HG03139 (cell line): Measurements from ENCODE around the gene LMF1.
"Not testable (repeated sequence)": the region's sequence is repeated elsewhere in the genome, so short reads cannot be mapped to it uniquely, and the experiment has no call there.

Source experiments
- ATAC-seq: cut with Tn5 transposase; IDR thresholded peaks from one replicate; pipeline ENCODE4 v1.9.1; 2021; ENCODE audit not compliant: unreplicated experiment

Gene LMF1

DNA sequence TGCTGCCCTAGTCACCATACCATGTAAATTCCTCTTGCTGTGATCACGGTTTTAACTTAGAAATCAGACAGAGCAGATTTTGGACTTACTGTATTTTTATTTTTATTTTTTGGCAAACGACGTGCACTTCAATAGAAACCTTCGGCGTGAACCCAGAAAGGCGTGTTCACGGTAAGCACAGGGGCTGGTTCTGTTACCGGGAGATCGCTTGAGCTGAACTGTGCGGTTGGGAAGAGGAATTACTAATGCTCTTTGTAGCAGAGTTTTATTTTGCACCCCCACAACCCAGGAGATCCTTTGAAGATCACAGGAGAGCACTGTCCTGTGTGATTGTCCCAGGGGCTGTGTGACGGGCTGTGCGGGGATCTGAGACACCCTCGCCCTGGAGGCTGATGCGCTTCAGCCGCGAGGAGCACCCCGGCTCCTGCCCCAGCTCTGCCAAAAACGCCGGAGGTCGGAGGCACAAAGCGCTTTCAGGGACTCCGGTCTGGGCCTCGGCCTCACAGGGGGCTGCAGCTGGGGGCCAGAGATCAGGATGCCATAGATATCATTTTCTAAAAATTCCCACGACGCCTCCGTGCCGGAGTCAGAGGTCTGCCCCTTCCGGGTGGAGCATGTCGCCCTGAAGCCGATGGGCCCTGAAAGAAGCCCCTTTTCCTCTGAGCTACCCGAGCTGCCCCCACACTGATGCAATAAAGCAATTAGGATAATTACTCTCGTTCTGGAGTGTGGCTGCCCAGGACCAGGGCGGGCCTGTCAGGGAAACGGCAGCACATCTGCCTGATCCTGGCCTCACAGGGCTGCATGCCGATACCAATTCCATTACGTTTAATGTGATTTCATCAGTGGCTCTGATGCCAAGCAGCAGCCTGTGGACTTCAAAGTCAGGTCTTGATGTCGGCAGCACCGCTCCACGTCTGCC, 71.8 kb downstream of the LMF1 start:
- ATAC-seq, result no peak

DNA sequence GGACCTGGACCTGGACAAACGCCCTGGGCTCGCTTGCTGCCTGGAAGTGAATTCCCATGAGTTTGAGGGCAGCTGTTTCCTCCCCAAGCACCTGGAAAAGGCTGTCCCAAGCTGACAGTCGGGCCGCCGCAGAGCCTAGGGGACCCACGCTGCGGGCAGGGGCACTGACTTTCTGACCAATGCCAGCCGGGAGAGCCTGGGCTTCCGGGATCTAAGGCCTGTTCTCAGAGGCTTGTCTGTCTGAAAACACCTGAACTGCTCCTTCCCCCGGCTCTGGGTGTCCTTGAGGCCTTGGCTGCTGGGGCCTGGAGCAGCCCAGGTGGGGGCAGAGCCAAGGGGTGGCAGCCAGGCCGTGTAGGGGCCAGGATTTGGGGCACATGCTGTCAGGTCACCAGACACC, 72.6 kb downstream of the LMF1 start:
- ATAC-seq, result no peak

DNA sequence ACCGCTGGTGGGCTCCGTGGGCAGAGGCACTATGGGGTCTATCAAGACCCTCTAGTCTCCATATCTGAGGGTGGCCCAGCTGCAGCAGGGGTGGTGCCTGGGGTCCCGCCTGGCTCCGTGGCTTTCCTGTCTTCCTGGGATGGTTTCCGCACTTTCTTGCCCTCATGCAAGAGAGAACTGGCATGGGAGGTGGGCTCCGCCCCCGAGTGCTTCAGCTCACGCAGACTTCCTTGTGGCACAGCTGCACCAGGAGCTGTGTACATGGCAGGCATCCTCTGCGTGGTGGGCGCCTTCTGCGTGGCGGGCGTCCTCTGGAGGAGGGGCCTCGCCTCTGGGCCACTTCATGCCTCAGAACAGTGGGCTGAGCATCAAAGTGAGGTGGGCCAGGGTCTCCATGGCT, 73.1 kb downstream of the LMF1 start:
- no peak for ATAC-seq

DNA sequence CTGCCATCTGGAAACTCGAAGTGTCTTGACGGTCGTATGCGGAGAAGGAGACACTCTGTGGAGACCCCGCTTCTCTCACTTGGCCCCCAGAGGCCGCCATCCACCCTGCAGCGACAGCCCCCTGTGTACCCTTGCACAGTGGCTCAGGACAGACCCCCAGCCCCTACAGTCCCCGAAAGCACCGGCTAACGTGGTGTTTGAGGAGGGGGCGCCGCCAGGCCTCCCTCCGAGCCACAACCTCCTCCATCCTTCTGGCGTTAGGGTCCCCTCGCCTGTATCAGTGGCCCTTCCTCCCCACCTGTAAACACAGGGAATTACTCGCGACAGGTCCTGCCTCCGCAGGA, 73.6 kb downstream of the LMF1 start:
- ATAC-seq, result no peak

DNA sequence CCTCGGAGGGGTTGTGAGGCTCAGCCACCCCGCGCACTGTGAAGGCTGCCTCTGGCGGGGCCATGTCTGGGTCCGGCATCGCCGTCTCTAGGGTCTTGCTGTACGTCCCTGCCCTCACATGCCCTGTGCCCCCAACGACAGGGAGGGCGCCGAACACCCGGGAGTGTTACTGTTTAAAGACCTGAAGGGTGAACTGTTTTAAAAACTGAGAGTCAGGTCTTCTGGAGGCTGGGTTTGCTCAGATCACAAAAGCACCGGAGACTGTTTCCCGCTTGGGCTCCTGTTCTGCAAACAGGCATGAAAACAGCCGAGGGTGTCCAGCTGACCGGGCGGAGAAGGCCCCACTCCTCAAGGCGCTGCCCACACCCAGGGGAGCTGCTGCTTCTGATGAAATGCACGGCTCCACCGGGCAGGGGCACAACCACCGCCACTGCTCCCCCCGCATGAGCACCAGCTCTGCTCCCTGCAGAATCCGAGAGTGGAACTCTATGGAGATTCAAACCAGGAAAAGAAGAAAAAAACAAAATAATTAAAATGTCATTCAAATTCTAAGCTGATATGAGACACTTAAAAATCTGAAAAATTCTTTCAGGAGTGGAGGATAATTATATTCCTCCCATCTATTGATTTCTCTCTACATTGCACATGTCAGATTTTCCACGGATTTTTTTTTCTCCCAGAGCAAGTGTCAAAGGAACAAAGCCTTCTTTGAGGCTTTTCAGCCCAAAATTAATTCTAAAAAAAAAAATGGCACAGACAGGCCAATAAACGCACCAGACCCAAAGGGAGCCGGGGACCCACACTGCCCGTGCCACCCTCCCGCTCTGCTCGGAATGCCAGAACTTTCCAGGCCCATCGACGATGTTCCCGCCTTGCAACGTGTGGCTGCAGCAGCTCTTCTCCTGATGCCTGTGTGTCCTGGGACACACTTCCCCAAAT, 74.3 kb downstream of the LMF1 start:
- ATAC-seq, result no peak

DNA sequence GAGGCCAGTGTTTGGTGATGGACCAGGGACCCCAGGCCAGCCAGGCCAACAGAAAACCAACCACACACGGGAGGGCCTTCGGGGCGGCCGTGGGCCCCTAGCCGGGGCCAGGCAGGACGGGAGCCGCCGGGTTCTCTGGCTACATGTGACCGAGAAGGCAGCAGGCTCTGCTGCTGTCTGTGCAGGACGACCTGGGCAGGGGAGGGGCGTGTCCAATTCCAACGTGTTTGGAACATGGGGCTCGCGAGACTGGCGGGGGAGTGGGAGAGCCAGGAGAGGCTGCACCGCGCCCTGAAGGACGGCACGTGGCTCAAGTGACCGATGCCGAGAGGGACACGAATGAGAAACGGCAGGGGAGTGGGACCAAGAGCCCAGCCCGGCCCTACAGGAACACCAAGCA, 75.4 kb downstream of the LMF1 start:
- no peak for ATAC-seq

DNA sequence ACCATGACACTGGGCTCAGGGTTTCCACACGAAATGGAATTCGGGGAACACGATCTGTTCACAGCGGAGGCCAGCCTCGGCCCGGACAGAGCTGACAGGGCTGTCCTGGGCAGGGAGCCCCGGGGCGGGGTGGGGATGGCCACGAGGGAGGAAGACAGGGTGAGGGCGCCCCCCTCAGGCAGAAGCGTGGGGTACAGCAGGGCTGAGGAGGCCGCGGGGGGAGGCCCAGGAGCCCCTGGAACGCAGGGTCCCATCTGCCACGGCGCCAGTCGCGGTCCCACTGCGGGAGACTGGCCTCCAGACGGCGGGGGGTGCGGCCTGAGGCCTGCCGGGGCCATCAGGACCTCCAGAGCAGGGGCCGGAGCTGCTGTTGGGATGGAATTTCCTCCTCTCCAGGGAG, 75.9 kb downstream of the LMF1 start:
- ATAC-seq, result no peak

DNA sequence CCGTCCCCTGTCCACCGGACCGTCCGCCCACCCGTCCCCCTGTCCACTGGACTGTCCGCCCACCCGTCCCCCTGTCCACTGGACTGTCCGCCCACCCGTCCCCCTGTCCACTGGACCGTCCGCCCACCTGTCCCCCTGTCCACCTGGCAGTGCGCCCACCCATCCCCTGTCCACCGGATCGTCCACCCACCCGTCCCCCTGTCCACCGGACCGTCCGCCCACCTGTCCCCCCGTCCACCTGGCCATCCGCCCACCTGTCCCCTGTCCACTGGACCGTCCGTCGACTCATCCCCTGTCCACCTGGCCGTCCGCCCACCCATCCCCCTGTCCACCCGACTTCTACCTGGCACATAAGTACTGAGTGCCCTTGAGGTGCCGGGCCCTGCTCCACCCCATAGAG, 76.6 kb downstream of the LMF1 start:
- ATAC-seq, result no peak

DNA sequence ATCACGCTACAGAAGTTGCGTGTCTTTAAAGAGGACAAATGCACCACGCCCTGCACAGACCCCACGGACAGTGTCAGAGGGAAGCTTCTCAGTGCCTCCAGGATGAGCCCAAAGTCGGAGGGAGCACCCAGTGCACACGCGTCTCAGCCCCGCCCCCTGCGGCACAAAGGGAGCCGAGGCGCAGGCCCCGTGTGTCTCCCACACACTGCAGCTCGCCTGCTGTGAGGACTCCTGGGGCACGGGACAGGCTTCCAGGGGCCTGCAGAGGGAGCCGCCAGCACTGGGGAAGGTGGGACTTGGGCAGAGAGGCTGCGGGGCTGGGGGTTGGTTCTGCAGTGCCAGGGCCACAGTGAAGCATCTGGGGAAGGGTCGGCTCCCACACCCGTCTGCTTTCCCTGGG, 77.4 kb downstream of the LMF1 start:
- ATAC-seq, result no peak

DNA sequence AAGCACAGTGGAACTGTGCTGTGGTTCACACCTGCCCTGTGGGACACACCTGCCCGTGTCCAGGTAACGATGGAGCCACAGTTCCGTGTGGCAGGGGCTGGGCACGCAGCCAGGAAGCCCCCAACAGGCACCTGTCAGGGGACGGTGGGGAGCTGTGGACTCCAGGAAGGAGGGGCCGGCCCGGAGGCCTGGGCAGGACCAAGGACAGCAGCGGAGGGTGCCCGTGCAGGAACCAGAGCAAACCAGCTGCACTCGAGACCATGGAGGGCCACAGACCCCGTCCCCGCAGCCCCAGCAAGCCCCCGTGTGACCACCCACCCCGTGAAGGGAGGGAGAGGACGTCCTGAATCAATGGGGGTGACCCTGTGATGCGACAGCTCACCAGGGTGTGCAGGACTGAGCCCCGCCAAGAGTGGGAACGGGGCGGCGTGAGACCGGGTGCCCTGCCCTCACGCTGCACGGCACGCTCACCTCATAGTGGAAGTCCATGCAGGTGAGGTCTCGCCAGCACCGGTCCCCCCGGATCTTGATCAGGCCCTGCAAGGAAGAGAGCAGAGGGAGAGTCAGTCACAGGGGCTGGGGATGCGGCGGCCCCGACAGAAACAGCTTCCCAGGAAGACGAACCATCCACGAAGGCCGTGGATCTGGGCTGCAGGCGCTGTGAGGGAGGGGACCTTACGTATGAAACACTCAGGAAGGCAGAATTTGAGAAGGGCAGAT, 78.1 kb downstream of the LMF1 start:
- no peak for ATAC-seq

DNA sequence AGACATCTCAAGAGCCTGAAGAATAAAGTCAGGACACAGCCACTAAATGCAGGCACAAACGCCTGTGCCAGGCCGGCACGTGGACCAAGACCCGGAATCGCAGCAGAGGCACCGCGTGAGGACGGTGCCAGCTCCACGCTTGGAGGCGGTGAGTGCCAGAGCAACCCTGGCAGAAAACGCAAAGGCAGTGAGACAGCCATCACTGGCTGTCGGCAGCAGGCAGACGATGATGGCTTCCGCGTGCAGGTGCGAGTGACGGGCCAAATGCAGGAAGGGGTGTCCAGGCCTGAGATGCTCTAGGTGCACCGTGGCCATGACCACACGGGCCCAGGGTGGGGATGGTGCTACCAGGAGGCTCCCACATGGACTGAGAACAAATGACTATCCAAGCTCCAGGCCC, 78.8 kb downstream of the LMF1 start:
- ATAC-seq, result no peak

DNA sequence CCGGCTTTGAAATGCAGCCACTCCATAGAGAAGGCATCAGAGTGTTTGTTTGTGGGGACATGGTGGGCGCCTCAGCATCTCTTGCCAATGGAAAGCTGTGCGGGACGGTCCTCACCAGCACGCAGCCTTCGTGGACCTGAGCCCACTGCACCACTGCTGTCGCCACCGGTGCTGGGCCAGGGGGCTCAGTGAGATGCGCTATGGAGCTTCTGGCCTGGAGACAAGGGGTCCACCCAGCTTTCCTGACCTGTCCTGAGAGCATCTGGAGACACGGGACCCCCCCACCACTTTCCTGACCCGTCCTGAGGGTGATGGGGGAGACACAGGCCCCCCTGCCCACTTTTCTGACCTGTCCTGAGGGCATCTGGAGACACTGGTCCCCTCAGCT, 79.4 kb downstream of the LMF1 start:
- ATAC-seq, result no peak

DNA sequence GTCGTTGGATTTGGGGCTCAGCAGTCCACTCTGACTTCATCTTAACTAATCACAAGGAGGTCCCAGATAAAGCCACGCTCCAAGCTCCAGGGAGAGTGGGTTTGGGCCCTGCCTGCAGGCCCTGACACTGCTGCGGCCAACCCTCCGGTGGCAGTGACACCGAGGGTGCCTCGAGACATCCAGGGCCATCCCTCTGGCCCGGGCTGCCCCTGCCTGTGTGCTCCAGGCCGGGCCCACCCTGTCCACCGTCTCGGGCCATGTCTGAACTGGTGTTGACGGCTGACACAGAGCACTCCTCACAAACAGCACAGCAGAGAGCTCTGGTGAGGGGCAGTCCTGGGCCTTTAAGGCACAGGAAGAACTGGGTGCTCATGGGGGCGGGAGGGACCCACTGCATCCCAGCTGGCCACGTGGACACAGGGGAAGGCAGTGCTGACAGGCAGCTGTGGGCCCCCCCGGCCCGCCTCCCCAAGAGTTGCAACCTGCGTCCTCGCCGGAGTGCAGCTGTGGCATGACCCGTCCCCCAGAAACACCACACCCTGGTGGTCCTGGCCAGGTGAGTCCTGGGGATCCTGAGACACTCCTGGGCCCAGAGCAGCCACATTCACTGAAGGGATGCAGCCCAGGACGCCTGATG, 80.0 kb downstream of the LMF1 start:
- ATAC-seq, result no peak

DNA sequence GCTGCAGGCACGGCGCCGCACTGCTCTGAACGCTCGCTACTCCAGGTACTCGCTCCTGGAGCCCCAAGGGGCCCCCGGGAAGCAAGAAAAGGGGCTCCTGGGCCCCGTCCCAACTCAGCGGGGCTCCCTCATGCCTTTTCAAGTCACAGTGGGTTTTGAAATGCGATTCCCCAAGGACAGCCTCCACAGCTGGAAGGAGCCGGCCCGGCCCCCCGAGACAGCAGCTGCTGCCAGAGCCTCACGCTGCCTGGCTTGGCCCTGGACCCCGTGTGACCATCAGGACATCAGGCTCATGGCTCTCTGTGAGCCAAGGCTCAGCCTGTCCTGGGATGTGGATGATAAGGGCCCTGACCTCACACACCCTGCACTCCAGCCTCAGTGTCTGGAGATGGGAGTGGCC, 80.6 kb downstream of the LMF1 start:
- no peak for ATAC-seq

DNA sequence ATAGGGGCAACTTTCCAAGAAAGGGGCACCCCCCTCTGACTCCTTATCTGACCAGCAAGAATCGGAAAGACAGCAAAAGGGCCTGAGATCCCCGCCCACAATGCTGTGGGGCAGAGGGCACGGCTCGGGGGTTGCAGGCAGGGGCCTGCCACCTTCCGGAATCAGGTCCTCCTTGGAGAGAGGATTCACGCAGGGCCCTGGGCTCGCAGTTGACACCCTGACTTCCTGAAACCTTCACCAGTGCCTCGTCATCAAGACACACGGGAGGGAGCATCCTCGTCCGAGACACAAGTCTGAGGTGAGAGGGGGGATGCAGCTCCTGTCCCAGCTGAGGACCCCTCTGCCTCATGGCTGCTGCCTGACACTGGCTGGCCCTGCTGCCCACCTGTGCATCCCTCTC, 81.2 kb downstream of the LMF1 start:
- ATAC-seq, result no peak

DNA sequence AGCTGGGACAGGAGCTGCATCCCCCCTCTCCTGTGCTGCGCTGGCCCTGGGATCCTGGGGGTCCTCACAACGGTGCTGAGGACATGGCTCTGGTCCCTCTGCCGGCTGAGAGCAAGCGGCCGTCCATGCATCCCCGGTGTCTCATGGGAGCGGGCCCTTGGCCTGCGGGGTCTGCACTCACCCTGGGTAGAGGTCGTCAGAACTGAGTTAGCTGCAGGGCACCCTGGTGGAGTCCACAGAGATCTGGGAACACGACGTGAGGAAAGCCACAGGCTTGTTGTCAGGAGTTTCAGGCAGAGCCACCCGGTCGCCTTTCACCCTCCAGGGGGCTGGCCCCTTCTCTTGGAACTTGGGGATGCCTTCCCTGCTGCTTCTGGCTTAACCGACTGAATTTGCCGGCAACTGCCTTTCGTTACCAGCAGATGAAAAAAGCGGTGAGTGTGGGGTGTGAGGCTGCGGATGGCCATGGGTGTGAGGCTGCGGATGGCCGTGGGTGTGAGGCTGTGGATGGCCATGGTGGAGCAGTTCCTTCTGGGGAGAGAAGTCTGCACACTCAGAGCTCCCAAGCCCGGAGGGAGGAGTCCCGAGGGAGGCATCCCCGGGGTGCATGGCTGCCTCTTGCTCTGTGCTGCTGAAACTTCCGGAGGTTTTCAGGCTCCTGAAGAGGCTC, 81.7 kb downstream of the LMF1 start:
- ATAC-seq, result no peak

DNA sequence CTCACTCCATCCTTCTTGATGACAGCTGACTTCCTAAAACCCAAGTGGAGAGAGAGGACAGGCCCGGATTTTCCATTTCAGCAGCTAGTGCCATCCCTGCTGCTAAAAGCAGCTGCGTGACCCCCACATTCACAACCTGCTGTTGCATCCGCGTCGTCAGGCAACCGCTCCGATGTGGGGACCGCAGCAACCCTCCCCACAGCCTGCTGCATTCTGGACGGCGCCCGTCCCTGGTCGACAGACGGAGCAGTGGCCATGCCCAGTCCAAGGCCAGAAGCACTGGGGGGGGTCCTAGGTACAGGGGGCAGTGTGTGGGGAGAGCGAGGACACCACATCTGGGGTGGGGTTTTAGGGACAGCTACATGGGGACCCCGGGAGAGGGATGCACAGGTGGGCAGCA, 82.3 kb downstream of the LMF1 start:
- not testable (repeated sequence) for ATAC-seq

DNA sequence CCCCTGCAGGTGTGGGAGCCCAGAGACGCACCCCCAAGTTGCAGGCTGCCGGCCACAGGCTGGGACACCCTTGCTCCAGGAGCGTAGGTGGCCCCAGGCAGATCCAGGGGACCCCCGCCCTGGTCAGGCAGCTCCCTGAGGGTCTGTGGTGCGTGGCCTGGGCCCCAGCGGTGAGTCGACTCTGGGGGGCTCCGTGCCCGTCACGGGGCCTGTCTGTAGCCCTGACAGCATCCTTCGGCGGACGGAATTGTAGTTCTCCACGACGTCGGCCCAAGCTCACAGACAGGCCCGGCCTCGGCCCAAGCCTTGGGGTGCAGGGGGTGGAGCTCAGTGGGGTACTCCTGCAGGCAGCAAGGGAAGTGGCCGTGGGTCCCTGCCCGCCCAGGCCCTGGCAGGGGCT, 82.9 kb downstream of the LMF1 start:
- no peak for ATAC-seq

DNA sequence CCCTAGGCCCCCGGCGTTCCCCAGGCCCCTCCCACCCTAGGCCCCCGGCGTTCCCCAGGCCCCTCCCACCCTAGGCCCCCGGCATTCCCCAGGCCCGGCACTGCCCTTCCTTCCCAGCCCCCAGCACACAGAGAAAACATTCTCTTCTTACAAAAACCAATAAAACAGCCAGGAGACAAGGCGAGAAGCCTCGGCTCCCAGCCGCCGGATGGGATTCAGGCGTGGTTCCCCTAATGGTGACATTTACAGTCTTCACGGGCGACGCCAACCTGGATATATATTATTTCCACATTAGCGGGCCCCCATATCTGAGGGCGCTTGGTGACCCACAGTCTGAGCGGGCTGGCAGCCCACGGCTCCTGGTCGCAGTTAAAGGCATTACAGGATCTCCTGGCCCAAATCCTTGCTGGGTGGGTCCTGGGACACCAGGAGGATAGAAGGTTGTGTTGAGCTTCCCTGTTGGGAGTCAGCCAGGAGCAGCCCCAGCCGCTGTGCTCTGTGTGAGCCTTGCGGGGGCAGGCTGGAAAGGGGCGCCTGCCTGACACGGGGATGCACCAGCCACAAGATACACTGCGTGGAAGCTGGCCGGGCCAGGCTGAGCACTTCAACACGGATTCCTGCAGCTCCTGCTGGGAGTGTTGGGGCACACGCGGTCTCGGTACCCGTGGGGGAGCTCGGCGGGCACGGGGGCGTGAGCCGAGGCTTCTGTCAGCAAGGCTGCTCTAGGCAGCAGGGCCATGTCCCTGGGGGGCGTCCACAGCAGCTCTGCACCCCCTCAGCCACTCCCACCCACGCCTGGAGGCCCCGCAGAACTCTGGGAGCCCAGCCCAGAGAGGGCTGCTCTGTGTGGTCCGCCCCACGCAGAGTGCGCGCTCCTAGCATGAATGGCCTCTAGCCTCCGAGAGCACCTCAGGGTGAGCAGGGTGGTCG, 83.7 kb downstream of the LMF1 start:
- ATAC-seq, result no peak
